Stimulated activated CD4-positive, alpha-beta T cell treated with anti-CD3 and anti-CD28 coated beads, Interleukin-1b, Interleukin-23, amount 100 ng/mL, for 4 hours (primary cell): Measurements from ENCODE around the gene S100A6.

Experiments used
- DNase-seq, 2 donors: peaks; one replicate each; pipeline ENCODE4 v3.0.0-alpha.2; 2020; ENCODE audit warnings: low read depth in 2 of 2

Gene S100A6

DNA sequence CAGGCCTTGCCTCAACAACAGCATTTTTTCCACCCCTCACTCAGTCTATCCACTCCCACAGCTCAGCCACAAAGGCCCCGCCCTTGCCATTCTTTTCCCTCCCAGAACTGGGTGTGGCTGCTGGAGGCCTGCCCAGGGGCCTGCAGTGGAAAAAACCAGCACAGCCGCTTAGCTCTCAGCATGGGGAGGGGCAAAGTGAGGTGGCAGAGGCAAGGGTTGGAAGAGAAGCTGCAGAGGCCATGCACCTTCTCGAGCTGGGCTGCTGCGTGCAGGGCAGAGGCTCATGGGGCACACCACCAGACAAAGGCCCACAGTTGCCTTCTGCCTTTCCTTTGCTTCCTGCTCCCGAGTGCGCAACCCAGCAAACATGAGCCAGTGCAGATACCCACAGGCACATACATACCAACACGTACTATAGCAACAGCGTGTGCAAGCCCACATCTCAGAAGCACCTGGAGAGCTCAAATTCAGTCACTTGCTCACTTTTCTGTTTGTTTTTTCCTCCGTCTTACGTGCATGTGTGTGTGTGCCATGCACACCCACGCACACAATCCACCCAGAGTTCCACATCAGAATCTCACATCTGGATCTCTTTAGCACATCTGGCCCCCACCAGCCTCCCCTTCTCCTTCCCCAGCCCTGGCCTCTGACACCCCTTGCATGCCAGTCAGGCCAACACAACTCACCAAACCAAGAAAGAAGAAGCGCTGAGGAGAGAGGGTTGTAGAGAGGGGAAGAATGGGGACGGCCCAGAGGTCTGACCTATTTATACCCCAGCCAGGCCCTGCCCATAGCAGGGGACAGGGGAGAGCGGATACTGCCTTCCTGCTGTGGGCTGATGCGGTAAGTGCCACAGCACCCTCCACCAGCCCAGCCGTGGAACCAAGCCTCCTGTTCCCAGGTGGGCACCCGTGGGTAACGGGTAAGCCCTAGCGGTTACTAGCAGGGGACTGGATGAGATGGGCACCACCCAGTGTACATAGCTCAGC lies 9.6 kb upstream of the S100A6 start, which contains the start of gene S100A4:
S100A4 (minus strand) TSS at position 740 of the 989 bp plus-strand sequence. CDS start 1,012 bp downstream, outside the sequence.
- peak; percentile 83 to 86 for DNase-seq

GRCh38 chr1:153544453-153545066 lies 8.8 kb upstream of the S100A6 start:
- no peak for DNase-seq

- DNase-seq, result no peak
Measured at GRCh38 chr1:153543736-153544135, 7.9 kb upstream of the S100A6 start.

DNA sequence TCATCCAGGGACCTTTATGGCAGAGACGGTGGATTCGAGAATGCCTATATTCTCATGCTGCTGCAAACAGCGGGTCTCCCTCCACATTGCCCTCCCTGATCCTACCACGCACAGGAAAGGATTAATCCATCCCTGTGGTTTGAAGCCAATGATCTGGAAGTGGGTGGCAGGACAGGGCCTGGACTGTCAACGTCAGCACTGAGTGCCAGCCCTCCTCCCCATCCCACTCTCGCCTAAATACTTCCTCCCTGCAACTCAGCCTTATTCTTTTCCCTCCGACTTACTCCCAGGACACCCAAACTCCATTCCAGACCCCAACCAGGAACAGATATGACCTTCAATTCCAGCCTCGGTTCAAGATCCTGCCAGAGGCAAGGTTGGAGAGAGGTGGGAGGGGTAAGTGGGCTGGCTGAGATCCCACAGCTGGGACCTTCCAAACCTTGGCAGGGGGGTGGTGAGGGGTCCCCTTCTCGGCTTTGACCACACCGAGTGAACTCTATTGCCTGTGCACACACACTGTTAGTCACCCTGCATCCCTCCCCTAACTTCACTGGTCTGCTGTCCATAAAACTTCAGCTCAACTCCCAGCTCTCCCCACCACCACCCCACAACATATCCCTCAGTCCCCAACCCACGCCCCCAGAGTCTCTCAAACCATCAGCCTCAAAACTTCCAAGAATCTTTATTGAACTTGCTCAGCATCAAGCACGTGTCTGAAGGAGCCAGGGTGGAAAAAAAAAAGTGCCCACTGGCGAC lies 7.3 kb upstream of the S100A6 start:
- no peak for DNase-seq

DNA sequence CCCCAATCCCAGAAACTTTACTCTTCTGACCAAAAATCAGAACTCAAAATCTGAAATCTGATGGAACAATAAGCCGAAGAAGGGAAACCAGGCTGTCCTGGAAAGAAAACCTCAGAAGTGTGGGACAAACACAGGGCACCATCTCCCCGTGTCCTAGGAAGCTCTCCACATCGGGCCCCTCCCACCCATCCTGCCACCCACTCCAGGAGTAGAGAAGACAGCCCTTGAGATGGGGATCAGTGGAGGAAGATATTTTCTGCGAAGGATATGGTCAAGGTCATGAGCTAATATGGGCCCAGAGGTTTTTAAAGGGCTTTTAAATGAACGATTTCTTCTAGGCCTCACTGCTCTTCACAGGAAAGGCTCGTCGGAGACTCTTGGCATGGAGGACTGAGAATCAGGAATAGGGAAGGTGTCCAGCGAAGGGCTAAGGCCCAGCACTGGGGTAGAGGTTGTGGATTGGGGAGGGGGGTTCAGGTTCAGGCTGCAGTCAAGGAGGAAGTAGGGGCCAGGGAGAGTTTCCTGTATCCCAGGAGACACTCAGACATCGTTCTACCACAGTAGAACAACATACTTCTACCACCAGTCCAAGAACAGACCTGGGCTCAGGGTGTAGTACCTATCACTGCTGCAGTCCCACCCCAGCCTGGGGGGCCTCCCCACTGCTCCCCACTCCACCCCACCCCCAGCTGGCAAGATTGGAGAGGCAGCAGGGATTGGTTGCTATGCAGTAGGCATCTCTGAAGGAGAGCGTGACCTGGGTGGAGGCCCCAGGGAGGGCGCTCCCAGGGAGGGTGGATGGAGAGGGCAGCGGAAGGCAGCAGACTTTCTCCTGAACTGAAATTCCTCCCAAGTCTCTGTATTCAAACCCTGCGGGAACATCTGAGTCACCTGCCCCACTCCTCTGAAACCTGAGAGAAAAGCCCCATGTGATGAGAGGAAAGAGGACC lies 6.1 kb upstream of the S100A6 start:
- no peak for DNase-seq

DNA sequence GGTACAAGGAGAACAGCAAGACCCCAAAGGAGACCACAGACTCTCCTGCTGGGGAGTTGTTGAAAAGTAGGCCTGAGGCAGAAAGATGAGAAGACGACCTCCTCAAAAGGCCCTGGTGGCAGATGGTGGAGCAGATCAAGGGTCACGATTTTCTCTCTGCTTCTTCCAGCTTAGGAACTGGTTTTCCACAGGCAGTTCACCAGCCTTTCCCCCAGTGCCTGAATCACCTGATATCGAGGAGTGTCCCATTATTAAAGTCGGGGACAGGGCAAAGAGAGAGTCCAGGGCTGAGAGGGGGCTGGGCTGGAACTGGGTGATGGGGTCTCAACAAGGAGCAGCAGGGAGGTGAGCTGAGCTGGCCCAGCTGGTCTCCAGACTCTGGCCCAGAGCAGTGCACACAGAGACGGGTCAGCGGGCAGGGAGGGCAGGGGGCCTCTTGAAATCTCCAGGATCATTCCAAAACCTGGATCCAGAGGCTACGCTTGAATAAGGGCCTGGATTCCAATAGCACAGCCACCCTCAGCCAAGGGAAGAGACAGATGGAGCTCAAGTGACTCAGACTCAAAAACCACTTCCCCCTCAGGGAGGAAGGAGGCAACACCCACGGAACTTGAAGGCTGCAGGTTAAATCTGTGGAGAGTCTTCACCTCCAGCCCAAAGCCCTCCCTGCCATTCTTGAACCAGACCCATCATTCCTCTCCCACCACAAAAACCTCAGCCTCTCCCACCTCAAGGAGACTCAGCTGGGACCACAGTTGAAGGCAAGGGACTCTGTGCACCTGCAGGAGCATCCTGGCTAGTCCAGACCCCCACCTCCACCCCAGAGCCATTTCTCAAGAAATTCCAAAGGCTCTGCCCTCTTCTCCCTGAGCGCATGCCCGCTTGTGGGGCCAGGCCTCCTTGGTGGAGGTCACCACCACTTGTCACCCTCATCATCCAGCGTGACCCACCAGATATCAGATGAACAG lies 4.9 kb upstream of the S100A6 start, which contains the start of gene S100A5:
S100A5 (minus strand) TSS at position 541 of the 968 bp plus-strand sequence. CDS start 743 bp downstream, outside the sequence.
- DNase-seq, result peak in 1 of 2 donors; percentile 48

DNA sequence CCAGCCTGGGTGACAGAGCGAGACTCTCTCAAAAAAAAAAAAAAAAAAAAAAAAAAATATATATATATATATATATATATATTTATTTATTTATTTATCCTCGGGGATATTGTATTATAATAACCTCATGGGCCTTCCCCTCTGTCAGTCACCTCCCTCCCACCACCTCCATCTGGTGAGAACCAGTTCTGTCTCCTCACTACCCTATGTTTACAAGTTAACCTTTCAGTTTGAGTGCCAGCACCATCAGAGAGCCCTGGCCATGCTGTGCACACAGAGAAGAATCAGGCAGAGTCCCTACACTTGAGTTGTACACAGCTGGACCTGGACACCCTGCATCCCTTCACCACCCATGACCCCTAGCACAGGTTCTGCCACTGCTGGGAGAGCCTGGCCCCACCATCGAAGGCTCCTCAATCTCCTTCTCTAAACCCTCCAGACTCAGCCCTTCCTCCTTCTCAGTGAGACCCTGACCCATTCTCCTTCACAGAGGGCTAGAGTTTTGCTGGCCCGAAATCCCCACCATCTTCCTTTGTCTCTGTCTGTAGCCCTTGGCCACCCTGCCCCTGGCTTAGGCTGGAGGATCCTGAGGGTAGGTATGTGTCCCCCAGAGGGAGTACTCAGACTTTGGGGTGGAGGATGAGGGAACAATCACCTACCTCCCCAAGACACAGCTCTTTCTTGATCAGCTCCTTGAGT lies 3.8 kb upstream of the S100A6 start:
- DNase-seq, result no peak

DNA sequence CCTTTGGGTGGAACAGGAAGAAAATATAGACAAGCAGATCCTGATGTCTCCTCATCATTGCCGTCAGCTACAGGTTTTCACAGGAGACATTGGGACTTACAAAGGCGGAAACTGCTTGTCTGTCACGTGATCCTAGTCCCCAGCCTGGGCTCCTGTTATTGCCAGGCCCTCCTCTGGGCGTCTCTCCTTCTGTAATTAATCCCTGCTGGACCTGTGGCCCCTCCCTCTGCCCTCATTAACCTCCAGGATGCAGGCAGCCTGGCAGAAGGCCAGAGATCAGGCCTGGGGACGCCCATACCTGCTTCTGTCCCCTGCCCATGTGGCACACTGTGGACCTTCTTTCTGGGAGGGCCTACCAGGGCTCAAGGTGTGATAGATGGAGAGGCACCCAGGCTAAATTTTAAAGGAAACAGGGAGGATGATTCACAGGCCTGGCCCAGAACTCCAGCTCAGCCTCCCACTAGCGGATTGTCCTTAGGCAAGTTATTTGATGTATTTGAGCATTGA lies 2.6 kb upstream of the S100A6 start:
- DNase-seq, result no peak

DNA sequence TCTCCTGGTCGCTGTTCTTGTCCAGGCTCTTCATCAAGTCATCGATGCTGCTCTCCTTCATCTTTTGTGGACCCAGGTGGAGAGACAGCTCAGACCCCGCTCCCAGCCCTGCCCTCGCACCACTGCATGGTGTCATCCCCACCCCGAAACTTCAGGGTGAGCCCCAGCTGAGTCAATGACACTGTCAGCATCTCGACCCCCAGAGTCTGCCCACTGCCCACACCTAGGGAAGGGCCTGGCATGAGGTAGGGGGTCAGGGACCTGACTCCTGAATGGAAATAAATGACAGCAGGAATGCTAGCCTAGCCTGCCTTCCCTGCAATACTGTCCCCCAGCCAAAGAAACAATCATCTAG lies 1.6 kb upstream of the S100A6 start:
- DNase-seq, result no peak

DNA sequence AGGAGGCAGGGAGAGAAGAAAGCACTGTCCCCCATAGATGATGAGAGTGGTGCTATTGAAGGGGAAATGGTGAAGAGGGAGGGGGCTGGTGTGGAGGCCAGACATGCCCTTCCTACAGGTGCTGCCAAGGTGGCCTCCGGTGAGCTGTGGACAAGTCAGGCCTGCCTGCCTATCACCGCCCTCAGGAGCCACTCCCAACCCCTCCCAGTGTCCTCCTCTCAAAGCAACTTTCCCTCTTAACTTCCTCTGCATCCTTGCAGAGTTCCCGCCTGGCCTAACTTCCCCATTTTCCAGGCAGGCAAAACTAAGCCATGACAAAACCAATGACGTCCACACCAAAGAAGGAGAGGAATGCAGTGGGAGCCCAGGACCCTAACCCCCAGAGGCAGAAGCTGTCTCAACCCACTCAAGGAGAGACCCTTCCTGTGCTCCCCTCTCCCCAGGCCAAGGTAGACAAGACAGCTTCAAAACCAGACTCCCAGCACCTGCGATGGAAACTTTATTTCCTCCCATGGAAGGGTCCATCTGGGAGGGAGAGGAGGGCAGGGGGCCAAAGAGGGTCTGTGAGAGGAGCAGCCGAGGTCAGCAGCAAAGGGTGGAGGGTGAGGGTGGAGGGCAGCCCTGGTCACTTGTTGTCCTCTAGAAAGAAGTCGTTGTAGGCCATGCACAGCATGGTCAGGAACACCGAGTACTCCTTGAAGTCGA lies 1.0 kb upstream of the S100A6 start:
- no peak for DNase-seq

GRCh38 chr1:153536012-153536670 lies 350 bp upstream of the S100A6 start:
- peak; percentile 62 to 69 for DNase-seq

DNA sequence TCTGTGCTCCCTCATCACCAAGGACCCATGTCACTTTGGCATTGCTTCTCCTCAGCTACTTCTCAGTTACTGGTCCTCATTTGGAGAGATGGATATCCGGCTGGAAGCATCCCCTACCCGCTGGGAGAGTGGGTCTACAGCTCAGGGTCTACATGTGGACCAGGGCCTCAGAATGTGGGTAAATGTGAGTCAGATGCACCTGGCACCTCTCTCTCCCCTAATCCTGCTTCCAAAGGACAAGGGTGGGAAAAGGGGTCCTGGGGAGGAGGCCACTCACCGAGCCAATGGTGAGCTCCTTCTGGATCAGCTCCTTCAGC lies 908 bp downstream of the S100A6 start:
- no peak for DNase-seq

- no peak for DNase-seq
Measured at GRCh38 chr1:153534226-153534924, 1.4 kb downstream of the S100A6 start.

- no peak for DNase-seq
Measured at GRCh38 chr1:153533689-153534201, 2.0 kb downstream of the S100A6 start.

DNA sequence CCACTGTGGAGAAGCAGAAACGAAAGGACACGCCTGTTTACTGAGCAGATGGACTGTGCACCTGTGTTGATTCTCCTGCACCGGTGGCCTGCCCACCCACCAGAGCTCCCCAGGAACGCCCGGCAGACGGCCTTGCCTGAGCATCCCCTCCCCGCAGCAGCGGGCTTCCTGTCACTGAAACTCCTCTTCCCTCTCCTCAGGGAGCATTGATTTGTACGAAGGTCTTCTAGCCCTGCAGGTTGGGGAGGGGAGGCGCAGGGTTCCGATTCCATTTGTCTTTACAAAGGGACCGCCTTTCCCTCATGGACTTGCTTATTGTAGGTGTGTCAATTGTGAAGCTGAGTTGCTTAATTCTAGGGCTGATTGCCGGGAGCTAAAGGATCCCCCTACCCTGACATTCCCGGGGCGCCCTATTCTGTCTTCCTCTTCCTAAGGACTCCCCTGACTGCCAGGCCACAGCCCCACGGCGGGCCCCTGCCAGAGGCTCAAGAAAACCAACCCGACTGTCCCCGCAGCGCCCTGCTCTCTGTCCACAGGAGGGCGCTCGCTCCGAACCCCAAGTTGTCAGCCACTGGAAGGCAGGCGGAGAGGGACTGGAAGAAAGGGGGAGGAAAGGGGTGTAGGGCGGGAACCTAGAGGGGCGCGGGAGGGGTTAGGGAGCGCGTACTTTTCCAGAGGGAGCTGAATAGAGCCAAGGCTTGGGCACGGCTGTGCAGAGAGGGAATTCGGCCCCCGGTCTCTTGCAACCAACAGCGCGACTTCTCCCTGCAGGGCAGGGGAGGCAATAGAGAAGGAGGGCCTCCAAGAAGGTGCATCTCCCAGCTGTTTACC lies 2.8 kb downstream of the S100A6 start:
- DNase-seq, result peak; percentile 65 to 69

DNA sequence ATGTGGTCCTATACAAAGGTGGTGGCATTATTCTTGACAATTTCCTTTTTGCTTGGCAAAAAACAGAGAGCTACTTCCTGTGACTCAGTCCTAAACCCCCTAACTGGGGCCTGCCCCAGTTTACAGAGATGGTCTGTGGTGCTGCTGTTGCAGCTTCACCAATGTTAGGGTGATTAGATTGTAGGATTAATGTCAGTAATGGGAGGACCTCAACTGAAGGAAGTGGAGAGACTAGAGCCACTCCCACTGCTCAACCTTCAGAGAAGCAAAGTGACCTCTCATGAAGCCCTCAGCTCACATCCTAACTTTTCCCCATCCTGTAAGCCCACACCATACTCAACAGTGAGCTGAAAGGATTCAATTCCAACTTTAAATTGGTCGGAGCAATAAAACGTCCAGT lies 3.6 kb downstream of the S100A6 start:
- DNase-seq, result peak in 1 of 2 donors; percentile 32
